DND-41 (cell line): Measurements from ENCODE around the gene TGIF1.

ENCODE experiments used
- CTCF ChIP-seq: IDR thresholded peaks from 2 replicates; pipeline ENCODE4 v1.5.1; 2012; ENCODE audit warnings: borderline replicate concordance, low read length, moderate library complexity, mild to moderate bottlenecking; ENCODE audit not compliant: poor library complexity, severe bottlenecking; ENCODE audit errors: extremely low read depth
- EZH2 ChIP-seq: IDR thresholded peaks from 3 replicates; pipeline ENCODE4 v1.6.1; 2012; ENCODE audit warnings: borderline replicate concordance, low read depth, mild to moderate bottlenecking, moderate library complexity, low read length, inconsistent platforms; ENCODE audit not compliant: severe bottlenecking

GRCh38 chr18:3442919-3443318 lies 7.1 kb upstream of the TGIF1 start:
- TF ChIP-seq CTCF: no peak
- TF ChIP-seq EZH2: no peak
